C4-2B (cell line): ENCODE results near the gene DHRS2.

Source experiments
- CTCF ChIP-seq: fragments of 450-650 bp; conservative IDR thresholded peaks from 2 replicates; pipeline ENCODE4 v1.5.1; 2017; ENCODE audit warnings: mild to moderate bottlenecking
- ZFX ChIP-seq: fragments of 450-650 bp; IDR thresholded peaks from 2 replicates; pipeline ENCODE4 v1.6.1; 2017

- no peak for TF ChIP-seq CTCF
- no peak for TF ChIP-seq ZFX
Measured at GRCh38 chr14:23600322-23600707, 35.8 kb upstream of the DHRS2 start.
